Memory B cell (primary cell): ENCODE results near the gene NR2E1.

Source experiments
- ATAC-seq: fragments of 150-1000 bp; cut with Tn5 transposase; 2 replicates; pipeline ENCODE4 v1.10.0; 2021; ENCODE audit warnings: low read depth, mild to moderate bottlenecking, moderate library complexity
- DNase-seq, 2 donors: peaks; one replicate each; pipeline ENCODE4 v3.0.0; 2022; ENCODE audit warnings: low spot score in 2 of 2
- H3K27ac Mint-ChIP-seq: one replicate; pipeline ENCODE4 v1.8.0; 2022; ENCODE audit warnings: mild to moderate bottlenecking, moderate library complexity, mixed read lengths
- H3K27me3 Mint-ChIP-seq: one replicate; pipeline ENCODE4 v1.8.0; 2022; ENCODE audit warnings: mixed read lengths
- H3K36me3 Mint-ChIP-seq: one replicate; pipeline ENCODE4 v1.8.0; 2022; ENCODE audit warnings: mild to moderate bottlenecking, mixed read lengths
- H3K4me1 Mint-ChIP-seq: one replicate; pipeline ENCODE4 v1.8.0; 2022; ENCODE audit warnings: mixed read lengths
- H3K4me3 Mint-ChIP-seq: one replicate; pipeline ENCODE4 v1.8.0; 2022; ENCODE audit warnings: mild to moderate bottlenecking, moderate library complexity, mixed read lengths
- H3K9me3 Mint-ChIP-seq: one replicate; pipeline ENCODE4 v1.8.0; 2022; ENCODE audit warnings: mixed read lengths

NR2E1 gene

DNA sequence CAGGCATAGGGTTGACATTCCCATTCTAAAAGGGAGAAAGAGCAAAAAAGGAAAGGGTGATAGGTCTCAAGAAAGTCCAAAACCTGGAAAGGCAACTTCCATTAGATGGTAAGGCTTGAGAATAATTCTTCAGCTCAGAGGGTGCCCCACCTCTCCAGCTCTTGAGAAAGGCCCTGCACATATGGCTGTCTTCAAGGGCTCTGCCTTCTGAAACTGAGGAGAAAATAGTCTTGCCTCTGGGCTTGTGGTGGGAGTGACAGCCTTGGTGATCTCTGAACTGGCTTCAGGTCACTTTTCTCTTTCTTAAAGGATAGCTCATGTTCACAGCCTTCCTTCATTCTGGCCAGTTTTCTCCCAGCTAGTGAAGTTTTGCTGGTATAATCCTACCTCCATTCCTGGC is 35.6 kb upstream of the NR2E1 start:
- DNase-seq = no peak
- no peak for ATAC-seq
- peaks cover 32% of the 10 kb centered on the region for H3K27me3 Mint-ChIP-seq
- H3K9me3 Mint-ChIP-seq = no peaks in the 10 kb centered on the region
- no peak overlapping the region for H3K27ac Mint-ChIP-seq
- H3K36me3 Mint-ChIP-seq = no peaks in the 10 kb centered on the region
- peaks cover 8% of the 10 kb centered on the region for H3K4me1 Mint-ChIP-seq
- no peak overlapping the region for H3K4me3 Mint-ChIP-seq

DNA sequence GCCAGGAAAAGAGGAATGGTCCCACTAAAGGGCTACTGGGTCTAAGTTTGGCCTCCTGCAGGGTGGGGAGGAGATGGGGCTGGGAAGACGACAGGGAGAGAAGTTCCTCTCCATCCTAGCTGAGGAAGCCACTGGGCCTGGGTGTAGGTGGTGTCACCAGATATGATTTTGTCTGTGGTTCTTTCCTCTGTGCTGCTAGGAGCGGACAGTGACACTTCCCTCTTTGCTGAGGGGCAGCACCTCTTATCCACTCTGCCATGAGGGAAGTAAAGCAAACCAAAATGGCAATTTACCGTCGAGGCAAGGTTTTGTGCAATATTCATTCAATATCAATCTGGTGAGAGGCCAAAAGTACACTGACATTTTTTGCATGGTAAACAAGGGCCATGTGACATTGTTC is 33.0 kb upstream of the NR2E1 start:
- no peaks in the 10 kb centered on the region for H3K9me3 Mint-ChIP-seq
- H3K27me3 Mint-ChIP-seq = peaks cover 30% of the 10 kb centered on the region
- no peaks in the 10 kb centered on the region for H3K36me3 Mint-ChIP-seq
- ATAC-seq (no peak), DNase-seq (no peak)
- H3K4me3 Mint-ChIP-seq = no peak overlapping the region
- H3K4me1 Mint-ChIP-seq = peaks cover 8% of the 10 kb centered on the region
- H3K27ac Mint-ChIP-seq = no peak overlapping the region

DNA sequence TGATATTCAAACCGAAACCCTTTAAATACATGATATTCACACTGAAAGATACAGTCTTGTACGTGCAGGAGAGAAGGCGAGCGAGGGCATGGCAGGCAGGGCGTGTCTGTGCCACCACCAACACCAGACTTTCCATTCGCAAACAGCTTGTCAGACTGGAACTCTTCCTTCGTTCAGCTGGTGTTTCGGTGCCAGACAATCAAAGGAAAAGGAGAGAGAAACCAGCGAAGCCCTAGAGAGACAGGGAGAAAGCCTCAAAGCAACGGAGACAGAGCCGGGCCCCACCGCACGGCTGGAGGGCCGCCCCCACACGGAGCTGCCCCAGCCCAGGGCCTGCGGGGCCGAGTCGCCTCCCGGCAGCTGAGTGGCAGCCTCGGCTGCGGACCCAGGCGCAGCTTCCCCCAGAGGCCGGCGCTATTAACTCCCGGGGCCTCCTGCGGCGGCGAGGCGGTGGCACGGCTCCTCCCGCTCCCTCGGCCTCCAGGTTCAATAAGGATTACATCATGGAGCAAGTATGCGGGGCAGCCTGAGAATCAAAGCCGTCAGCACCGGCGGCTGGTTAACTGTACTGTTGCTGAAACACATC is 32.1 kb upstream of the NR2E1 start:
- peaks cover 33% of the 10 kb centered on the region for H3K27me3 Mint-ChIP-seq
- peak overlapping the region; percentile 14 for H3K27ac Mint-ChIP-seq
- H3K36me3 Mint-ChIP-seq = no peaks in the 10 kb centered on the region

DNA sequence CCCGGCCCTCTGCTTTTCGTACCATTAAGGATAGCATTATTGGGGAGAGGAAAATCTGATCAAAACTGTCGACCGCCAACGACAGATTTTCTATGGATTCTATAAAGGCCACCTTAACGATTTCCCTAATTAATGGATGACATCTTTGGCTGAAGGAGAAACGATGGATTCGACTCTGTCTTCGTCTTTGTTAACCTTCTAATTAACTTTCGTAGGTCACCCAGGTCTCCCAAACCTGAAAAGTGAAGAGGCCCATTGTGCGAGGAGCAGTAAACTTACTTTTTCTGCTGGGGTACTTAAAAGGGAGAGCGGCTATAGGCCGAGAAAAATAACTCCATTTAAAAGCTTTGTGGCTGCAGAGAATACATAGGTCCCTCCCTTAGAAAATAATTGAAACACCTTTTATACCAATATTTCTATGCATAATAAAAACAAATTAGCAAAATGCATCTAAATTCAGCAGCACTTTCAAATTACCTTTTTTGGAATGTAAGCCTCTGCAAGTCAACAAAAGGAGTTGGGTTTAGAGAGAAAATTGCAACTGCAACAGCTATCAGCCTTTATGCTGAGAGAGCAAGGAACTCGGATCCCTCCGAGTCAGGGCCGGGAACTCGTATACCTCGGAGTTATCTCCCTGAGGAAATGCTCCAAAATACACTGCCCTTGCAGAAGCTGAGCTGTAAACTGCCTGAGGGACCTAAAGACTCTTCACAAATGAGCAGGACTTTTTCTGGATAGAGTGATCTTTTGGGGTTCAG is 31.4 kb upstream of the NR2E1 start:
- Mint-ChIP-seq H3K36me3 (no peaks in the 10 kb centered on the region), H3K4me1 (peaks cover 8% of the 10 kb centered on the region), H3K27me3 (peaks cover 29% of the 10 kb centered on the region), H3K4me3 (peak overlapping the region; percentile 21), H3K27ac (no peak overlapping the region), H3K9me3 (no peaks in the 10 kb centered on the region)
- DNase-seq (no peak), ATAC-seq (no peak)

More for the DNA sequence above, 32.1 kb upstream of the NR2E1 start:
- ATAC-seq = peak; percentile 78
- peak; percentile 26 to 32 for DNase-seq
- Mint-ChIP-seq H3K4me1 (peaks cover 8% of the 10 kb centered on the region), H3K4me3 (peak overlapping the region; percentile 85), H3K9me3 (no peaks in the 10 kb centered on the region)

DNA sequence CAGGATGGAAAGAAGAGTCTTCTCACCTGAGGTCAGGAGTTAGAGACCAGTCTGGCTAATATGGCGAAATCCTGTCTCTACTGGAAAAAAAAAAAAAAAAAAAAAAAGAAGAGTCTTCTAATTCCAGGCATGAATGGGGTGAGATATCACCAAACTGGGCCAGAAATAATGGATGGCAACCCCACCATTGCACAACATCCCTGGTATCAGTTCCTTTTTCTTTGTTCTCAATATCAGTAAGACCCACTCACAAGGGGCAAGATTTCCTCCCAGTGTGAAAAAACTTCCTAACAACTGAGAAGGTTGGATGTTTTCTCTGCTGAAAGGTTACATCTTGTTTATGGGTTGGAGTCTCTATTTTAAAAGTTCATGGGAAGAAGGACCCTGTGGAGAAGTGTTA is 23.6 kb upstream of the NR2E1 start:
- Mint-ChIP-seq H3K27ac (no peak overlapping the region), H3K9me3 (no peaks in the 10 kb centered on the region), H3K27me3 (peaks cover 7% of the 10 kb centered on the region), H3K36me3 (no peaks in the 10 kb centered on the region), H3K4me1 (peaks cover 4% of the 10 kb centered on the region), H3K4me3 (no peak overlapping the region)
- ATAC-seq = peak; percentile 67
- DNase-seq = no peak

DNA sequence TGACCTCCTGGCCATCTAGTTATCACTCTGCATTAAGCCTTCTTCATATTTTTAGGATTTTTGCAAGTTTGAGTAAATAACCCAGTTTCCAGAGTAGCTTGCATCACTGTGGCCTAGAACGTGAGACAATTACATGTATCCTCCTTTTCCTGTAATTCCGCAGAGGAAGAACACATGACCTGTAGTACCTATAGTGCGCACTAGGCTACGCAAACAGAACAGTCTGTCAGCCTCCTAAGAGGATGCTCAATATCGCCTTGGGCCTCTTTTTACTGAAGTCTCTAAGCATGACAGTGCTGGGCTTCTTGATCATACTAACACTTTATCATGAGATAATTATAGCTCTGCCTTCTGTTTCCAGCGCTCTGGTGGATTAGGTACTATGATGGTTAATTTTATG is 20.2 kb upstream of the NR2E1 start:
- Mint-ChIP-seq H3K36me3 (peaks cover 3% of the 10 kb centered on the region), H3K27ac (no peak overlapping the region), H3K27me3 (peaks cover 10% of the 10 kb centered on the region), H3K4me3 (no peak overlapping the region), H3K4me1 (peaks cover 4% of the 10 kb centered on the region), H3K9me3 (peaks cover 3% of the 10 kb centered on the region)
- ATAC-seq = no peak
- DNase-seq = no peak

DNA sequence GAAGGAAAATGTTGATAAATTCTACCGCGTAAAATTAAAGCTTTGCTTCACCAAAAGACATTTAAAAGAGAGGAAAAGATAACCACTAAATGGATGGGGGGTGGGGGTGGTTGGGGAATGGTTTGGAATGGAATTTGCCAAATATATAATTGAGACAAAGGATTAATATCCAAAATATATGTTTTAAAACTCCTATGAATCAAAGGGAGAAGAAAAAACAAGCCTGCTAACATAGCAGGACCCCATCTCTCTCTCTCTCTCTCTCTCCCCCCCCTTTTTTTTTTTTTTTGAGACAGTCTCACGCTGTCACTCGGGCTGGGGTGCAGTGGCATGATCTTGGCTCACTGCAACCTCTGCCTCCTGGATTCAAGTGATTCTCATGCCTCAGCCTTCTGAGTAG is 13.4 kb upstream of the NR2E1 start:
- peaks cover 4% of the 10 kb centered on the region for H3K4me1 Mint-ChIP-seq
- no peak overlapping the region for H3K4me3 Mint-ChIP-seq
- H3K27me3 Mint-ChIP-seq = peaks cover 25% of the 10 kb centered on the region
- no peak for DNase-seq
- H3K36me3 Mint-ChIP-seq = peaks cover 3% of the 10 kb centered on the region
- H3K9me3 Mint-ChIP-seq = peaks cover 3% of the 10 kb centered on the region
- no peak overlapping the region for H3K27ac Mint-ChIP-seq
- ATAC-seq = no peak

DNA sequence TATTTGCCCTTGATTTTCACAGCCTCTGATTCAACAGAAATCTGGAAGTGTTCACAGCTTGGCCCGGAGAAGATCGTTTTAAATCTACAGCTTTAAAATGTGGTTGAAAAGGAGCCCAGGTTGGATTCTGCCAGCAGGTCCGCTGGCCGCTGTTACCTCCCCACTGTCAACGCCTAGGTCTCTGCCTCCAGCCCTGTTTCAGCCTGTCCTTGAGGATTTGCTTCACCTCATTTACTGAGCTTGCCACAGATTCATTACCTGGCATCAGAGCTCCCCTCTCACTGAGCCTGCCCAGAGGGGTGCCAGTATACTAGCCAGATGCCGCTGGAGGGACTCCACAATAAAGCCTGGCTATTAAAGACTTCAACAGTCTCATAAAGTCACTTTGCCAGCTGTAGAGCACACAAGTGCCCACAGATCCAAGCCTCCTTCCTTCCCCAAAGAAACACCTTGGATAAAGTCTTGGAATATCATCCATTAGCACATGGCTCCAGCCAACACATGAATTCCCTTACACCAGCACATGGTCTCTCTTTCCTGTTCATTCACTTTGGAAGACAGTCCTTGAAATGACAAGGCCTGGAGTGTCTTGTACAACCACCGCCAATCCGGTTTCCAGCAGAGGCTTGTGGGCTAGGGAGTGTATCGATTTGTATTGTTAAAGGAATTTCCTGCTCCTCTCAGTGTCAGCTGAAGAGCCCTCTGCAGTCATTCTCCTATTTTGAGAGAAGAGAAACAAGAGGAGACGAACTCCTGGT is 9.5 kb upstream of the NR2E1 start:
- DNase-seq = no peak
- Mint-ChIP-seq H3K27ac (no peak overlapping the region), H3K27me3 (peaks cover 32% of the 10 kb centered on the region), H3K4me1 (peaks cover 9% of the 10 kb centered on the region), H3K4me3 (peak overlapping the region; percentile 43), H3K36me3 (peaks cover 1% of the 10 kb centered on the region), H3K9me3 (no peaks in the 10 kb centered on the region)
- no peak for ATAC-seq

DNA sequence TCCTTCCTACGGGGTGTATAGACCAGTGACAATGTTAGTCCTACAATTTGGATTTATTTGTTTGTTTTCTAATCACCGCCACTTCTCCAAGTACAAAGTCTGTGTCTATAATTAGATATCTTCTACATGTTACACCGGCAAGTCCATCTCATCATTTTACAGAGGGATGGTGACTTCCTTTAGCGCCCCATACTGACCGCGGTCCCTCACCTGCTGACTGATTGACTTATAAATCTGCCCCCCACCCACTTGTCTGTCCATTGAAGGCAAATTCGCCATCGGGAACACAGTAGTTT is 8.9 kb upstream of the NR2E1 start:
- no peak overlapping the region for H3K27ac Mint-ChIP-seq
- no peaks in the 10 kb centered on the region for H3K9me3 Mint-ChIP-seq
- ATAC-seq = no peak
- H3K36me3 Mint-ChIP-seq = peaks cover 1% of the 10 kb centered on the region
- peak overlapping the region; percentile 43 for H3K4me3 Mint-ChIP-seq
- DNase-seq = no peak
- peaks cover 9% of the 10 kb centered on the region for H3K4me1 Mint-ChIP-seq
- H3K27me3 Mint-ChIP-seq = peaks cover 36% of the 10 kb centered on the region

DNA sequence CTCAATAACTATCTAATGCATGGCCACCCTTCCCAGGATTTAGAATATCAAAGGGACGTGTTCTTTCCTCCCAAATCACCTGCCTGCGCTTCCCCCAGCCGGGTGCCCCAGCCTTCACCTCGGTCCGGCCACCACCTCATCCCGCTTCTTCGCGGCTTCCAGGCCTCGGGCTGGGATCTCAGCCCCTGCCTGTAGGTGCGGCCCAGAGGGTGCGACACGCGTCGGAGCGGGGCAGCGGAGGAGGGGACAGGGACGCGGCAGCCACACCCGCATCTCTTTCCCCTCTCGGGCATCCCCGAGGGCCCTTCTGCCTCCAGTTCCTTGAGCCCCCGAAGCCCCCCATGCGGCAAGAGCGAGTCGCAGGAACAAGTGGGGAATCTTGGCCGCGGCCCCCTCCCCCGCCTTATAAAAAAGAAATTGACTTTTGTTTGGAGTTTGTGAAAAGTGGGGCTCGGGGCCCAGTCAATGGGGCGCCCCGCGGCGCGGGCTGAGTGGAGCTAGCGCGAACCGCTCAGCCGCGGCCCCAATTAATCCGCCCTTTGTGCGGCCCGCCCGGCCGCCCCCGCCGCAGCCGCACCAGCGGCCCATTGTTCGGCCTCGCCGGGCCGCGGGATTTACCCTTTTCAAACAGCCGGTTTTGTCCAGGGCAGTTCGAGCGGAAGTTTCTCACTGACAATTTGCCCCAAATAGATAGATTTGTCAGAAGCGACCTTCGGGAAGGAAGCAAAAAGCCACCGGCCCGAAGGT is 8.4 kb upstream of the NR2E1 start:
- ATAC-seq (peak; percentile 39), DNase-seq (peak in 1 of 2 donors; percentile 34)
- H3K4me3 Mint-ChIP-seq = peak overlapping the region; percentile 43
- no peaks in the 10 kb centered on the region for H3K9me3 Mint-ChIP-seq
- H3K36me3 Mint-ChIP-seq = peaks cover 1% of the 10 kb centered on the region
- peaks cover 42% of the 10 kb centered on the region for H3K27me3 Mint-ChIP-seq
- no peak overlapping the region for H3K27ac Mint-ChIP-seq
- peaks cover 9% of the 10 kb centered on the region for H3K4me1 Mint-ChIP-seq

DNA sequence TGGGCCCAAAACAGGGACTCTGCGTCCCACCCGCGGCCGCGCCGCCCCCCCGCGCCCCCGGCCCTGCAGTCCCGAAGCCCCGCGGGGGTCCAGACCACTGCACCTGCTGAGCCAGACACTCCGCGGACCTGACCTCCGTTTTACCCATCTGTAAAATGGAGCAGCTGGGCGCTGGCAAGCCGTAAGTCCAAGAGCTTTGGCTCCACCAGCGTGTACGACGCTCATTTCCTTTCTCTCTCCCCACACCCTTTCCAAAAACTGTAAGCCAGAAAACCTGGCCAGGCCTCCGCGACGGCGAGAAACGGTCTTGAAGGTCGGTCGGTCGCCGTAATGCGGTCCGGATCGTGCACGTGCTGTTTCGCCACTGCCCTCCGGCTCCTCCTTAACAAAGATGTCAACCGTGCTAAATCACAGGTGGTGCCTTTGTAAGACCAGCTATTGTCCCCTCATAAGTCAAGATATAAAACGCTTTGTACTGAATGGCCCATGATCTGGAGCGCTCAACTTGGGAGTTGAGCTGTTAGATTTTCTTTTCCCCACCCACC is 7.8 kb upstream of the NR2E1 start:
- peak overlapping the region; percentile 83 for H3K27ac Mint-ChIP-seq
- peaks cover 1% of the 10 kb centered on the region for H3K36me3 Mint-ChIP-seq
- no peaks in the 10 kb centered on the region for H3K9me3 Mint-ChIP-seq

DNA sequence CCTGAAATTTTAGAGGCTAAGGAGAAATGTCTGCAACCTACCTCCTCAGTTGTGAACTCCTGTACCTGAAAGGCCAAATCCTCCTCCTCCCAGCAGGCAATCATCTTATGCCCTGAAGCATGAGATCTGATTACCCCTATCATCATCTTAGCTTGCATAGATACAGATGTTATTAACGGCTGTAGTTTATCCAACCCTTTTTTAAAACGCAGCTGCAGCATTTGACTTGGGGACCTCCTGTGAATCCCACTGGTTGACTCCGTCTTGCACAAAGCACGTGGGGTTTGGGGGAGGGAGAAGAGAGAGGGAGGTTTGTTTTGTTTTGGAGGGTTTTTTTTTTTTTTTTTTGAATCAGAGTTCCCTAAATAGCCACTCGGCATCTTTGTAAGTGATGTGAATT is 5.8 kb upstream of the NR2E1 start:
- DNase-seq (no peak), ATAC-seq (no peak)
- H3K9me3 Mint-ChIP-seq = no peaks in the 10 kb centered on the region
- H3K4me3 Mint-ChIP-seq = no peak overlapping the region
- peaks cover 14% of the 10 kb centered on the region for H3K4me1 Mint-ChIP-seq
- H3K36me3 Mint-ChIP-seq = peaks cover 1% of the 10 kb centered on the region
- H3K27ac Mint-ChIP-seq = no peak overlapping the region
- H3K27me3 Mint-ChIP-seq = peaks cover 45% of the 10 kb centered on the region

More for the DNA sequence above, 7.8 kb upstream of the NR2E1 start:
- ATAC-seq (no peak), DNase-seq (no peak)
- H3K4me3 Mint-ChIP-seq = peak overlapping the region; percentile 88
- peaks cover 42% of the 10 kb centered on the region for H3K27me3 Mint-ChIP-seq
- peaks cover 9% of the 10 kb centered on the region for H3K4me1 Mint-ChIP-seq

DNA sequence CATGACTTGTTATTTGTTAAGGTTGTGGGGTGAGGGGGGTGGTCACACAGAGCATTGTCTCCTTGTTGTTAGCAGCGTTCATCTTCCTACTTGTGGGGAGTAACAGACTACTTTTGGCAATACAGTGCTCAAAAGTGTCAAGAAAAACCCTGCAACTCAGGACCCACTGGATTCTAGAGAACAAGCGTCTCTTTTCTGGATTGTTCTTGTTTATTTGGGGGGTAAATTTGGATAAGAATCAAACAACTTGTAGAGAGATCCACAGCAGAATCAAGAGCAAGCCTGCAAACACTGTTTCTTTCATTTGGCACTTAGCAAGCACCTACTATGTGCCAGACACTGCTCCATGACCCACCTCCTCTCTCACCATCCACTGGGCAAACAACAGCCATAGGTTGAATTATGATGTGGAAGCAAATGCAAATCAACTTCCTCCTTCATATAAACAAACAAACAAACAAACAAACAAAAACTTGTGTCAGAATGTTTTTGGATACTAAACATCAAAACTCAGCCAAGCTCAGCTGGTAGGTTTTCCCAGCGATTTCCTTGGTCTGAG is 4.0 kb upstream of the NR2E1 start:
- no peak for ATAC-seq
- DNase-seq = no peak
- no peak overlapping the region for H3K27ac Mint-ChIP-seq
- peaks cover 1% of the 10 kb centered on the region for H3K36me3 Mint-ChIP-seq
- peaks cover 2% of the 10 kb centered on the region for H3K9me3 Mint-ChIP-seq
- H3K4me3 Mint-ChIP-seq = no peak overlapping the region
- H3K4me1 Mint-ChIP-seq = peaks cover 20% of the 10 kb centered on the region
- peaks cover 46% of the 10 kb centered on the region for H3K27me3 Mint-ChIP-seq
